ENCODE data around the gene KIAA1755. TPM values are rescaled to one million over a fixed set of nuclear protein-coding genes. Genes with fewer than 3 reads are reported as not detected.

Gene KIAA1755
- total and polyA plus RNA-seq, 10 of the 15 experiments (the other 5 are each of a cell fraction or from before 2014, with no cell fraction given) = not detected

- TF ChIP-seq RB1 (IDR thresholded peaks at IDR 0.05; ENCODE audit: borderline replicate concordance) = peak; percentile 76; the same call in 1 of the 2 replicates
- TF ChIP-seq YY1 (IDR thresholded peaks at IDR 0.05; ENCODE audit: low read depth, low read length) = peak; percentile 81
- 0 out of 2 replicates have a peak, but pooled peaks have one; percentile 11 for TF ChIP-seq BCL11A (IDR thresholded peaks at IDR 0.05; ENCODE audit: low read depth, low read length)
- TF ChIP-seq ZNF217 (IDR thresholded peaks at IDR 0.05) = no peak
- no peak for TF ChIP-seq PKNOX1 (IDR thresholded peaks at IDR 0.05)
- TF ChIP-seq NR2F1 (conservative IDR thresholded peaks at IDR 0.05) = peak; percentile 73; the same call in 1 of the 2 replicates
- no peak for TF ChIP-seq TBL1XR1 (IDR thresholded peaks at IDR 0.05; ENCODE audit: low read depth, low read length)
- TF ChIP-seq ZNF592 (IDR thresholded peaks at IDR 0.05) = peak; percentile 49; the same call in 1 of the 2 replicates
- TF ChIP-seq RAD21 (IDR thresholded peaks at IDR 0.05; ENCODE audit: insufficient read depth, low read depth, low read length) = peak; percentile 87
- peak; percentile 35 for TF ChIP-seq E4F1 (IDR thresholded peaks at IDR 0.05; ENCODE audit: borderline replicate concordance, partially characterized antibody)
- no peak for TF ChIP-seq ZNF622 (IDR thresholded peaks at IDR 0.05)
- no peak for TF ChIP-seq ESRRA (IDR thresholded peaks at IDR 0.05; ENCODE audit: low read length)
- TF ChIP-seq NFXL1 (IDR thresholded peaks at IDR 0.05; ENCODE audit: borderline replicate concordance) = no peak
Measured at GRCh38 chr20:38165089-38165965, 95.2 kb downstream of the KIAA1755 start, which contains the start of gene TGM2 (continued).

Measured in GM12878 (cell line).